CD4-positive, alpha-beta T cell treated with Interleukin-12 subunit alpha and Interleukin-12 subunit beta, for 1 hour (primary cell): ENCODE measurements around the gene ZDHHC23.

Experiments used
- DNase-seq: peaks from one replicate; pipeline ENCODE4 v3.0.0-alpha.2; 2020

ZDHHC23 gene

GRCh38 chr3:113947372-113948014, at the start of gene ZDHHC23:
ZDHHC23 (plus strand) TSS chr3:113948013; CDS start chr3:113948803, 790 bp downstream.
- DNase-seq: peak; percentile 77

- no peak for DNase-seq
Measured at GRCh38 chr3:113898892-113899291, 48.9 kb upstream of the ZDHHC23 start.

GRCh38 chr3:113906568-113907140, 41.2 kb upstream of the ZDHHC23 start:
- DNase-seq: no peak

- DNase-seq: no peak
Measured at GRCh38 chr3:113908133-113908532, 39.7 kb upstream of the ZDHHC23 start.

DNA sequence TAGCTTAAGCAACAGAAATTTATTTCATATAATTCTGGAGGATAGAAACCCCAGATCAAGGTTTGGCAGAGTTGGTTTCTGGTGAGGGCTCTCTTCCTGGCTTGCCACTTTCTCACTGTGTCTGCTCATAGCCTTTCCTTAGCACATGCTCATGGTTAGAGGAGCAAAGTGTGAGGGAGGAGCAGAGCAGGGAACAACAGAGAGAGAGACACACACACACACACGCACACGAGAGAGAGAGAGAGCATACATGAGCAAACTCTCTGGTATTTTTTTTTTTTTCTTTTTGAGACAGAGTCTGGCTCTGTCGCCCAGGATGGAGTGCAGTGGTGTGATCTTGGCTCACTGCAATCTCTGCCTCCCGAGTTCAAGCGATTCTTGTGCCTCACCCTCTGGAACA, 36.8 kb upstream of the ZDHHC23 start:
- no peak for DNase-seq

- peak; percentile 62 for DNase-seq
Measured at GRCh38 chr3:113912552-113913236, 35.1 kb upstream of the ZDHHC23 start.

GRCh38 chr3:113914646-113915045, 33.2 kb upstream of the ZDHHC23 start:
- DNase-seq: no peak

GRCh38 chr3:113927556-113927955, 20.3 kb upstream of the ZDHHC23 start:
- no peak for DNase-seq

- DNase-seq: no peak
Measured at GRCh38 chr3:113946831-113947230, 982 bp upstream of the ZDHHC23 start.

GRCh38 chr3:113948015-113948917, 453 bp downstream of the ZDHHC23 start:
- peak; percentile 21 for DNase-seq

DNA sequence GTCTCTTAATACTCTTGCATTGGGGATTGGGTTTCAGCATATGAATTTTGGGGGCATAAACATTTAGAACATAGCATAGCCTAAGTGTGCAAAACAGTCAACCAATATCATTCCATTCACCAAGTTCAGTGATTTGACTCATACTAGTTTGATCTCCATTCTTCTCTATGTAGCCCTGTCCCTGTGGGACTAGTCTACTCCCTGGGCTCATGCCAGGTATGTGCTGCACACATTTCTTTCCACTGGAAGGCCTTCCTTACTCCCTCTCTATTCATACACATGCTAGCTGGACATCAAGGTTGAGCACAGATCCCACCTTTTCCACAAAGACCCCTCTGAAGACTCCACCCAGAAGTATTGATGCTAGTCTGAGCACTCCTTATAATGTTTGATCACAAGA, 5.1 kb downstream of the ZDHHC23 start:
- DNase-seq: no peak

DNA sequence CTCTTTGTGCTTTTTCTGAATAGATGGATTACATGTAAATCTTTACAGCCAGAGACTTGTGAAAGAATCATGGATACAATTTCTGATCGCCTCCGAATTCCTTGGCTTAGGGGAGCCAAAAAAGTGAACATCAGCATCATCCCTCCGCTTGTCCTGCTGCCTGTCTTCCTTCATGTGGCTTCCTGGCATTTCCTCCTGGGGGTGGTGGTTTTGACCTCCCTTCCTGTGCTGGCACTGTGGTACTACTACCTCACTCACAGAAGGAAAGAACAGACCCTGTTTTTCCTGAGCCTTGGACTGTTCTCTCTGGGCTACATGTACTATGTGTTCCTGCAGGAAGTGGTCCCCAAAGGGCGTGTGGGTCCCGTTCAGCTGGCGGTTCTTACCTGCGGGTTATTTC, 5.9 kb downstream of the ZDHHC23 start:
- no peak for DNase-seq

DNA sequence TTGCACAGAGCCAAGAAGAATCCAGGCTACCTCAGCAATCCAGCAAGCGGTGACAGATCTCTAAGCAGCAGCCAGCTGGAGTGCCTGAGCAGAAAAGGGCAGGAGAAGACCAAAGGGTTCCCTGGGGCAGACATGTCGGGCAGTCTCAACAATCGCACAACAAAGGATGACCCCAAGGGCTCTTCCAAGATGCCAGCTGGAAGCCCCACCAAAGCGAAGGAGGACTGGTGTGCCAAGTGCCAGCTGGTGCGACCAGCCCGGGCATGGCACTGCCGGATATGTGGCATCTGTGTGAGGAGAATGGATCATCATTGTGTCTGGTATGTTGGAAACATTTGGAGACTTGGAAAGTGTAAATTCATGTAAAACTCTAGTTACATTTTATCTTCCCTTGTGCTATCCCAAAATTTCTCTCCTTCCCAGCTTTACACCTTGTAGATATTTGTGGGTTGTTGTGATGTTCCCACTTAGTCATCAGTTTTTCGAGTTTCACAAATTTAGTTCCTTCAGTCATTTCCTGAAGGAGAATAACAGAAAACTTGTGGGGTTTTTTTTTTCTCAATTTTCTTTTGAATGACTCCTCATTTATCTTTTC, 6.4 kb downstream of the ZDHHC23 start:
- no peak for DNase-seq

- DNase-seq: no peak
Measured at GRCh38 chr3:113963879-113964278, 16.1 kb downstream of the ZDHHC23 start.

DNA sequence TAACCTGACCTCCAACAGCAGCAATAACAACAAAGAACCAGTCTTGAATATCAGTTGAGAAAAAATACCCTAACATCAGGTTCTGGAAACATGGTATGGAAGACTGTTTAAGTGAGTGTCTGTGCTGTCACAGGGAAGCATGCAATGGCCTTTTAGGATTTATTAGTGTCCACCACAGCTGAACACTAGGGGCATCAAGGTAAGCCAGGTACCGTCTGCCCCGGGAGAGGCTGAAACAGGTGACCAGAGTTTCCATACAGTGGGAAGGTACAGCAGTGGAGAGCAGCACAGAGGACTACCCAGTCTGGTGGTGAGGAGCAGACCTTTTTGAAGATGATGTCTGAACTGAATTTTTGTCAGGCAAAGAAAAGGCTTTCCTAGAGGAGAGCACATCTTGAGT, 18.4 kb downstream of the ZDHHC23 start:
- no peak for DNase-seq

DNA sequence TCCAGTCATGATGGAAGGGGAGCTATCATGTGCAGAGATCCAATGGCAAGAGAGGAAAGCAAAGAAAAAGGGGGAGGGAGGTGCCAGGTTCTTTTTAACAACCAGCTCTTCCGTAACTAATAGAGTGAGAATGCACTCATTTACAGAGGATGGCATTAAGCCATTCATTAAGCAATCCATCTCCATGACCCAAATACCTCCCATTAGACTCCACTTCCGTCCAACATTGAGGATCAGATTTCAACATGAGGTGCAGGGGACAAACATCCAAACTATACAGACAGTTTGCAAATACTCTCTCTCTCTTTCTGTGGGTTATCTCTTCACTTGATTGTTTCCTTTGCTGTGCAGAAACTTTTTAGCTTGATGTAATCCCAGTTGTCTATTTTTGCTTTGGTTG, 21.2 kb downstream of the ZDHHC23 start:
- DNase-seq: no peak

DNA sequence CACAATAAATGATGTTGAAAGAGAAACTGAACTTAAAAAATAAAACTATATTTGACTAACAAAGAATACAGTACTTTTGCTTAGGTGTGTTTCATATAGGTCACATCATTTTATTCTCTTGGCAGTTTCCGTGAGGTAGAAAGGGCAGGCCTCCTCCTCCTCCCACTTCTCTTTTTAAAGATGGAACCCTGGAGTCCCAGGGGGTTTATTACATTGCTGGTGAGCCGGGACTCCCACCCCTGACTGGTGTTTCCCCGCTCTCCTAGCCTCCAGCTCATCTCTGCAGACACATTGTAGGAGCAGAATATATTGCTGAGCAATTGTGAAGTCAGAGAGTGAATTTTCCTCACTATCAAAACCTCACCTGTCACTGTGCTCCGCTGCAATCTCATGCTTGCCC, 30.0 kb downstream of the ZDHHC23 start:
- no peak for DNase-seq

DNA sequence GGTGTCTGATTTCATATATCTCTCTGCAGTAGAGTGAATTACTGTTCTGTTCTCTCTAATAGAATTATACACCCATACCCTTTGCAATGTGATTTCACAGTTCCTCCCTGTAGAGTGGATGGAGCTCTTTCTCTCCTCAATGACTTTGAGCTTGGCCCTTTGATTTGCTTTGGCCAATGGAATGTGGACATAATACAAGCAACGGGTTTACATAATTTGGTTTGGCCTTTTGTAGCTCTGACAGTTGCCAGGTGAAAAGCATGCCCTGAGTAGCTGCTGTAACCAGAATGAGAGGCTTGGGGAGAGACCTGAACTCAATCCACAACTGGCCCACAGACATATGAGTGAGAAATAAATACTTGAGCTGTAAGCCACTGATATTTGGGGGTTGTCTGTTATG, 32.1 kb downstream of the ZDHHC23 start:
- DNase-seq: no peak

- DNase-seq: no peak
Measured at GRCh38 chr3:113981803-113982202, 34.0 kb downstream of the ZDHHC23 start.

DNA sequence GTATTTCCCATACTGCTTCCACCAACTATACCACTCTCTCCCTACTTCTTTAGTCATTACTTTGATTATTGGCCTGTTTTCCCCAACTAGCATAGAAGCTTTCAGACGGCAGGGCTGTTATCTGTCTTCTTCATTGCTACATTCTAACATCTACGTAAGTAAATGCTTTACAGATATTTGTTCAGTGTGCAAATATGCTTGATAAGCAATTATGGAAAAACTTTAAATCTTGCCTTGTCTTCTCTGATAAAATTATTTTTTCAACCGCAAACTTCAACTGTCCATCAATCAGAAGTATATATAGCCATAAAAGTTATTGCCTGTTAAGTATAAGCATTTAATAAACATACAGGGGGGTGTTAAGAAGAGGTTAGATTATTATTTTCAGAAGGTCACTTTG, 35.7 kb downstream of the ZDHHC23 start:
- DNase-seq: no peak

DNA sequence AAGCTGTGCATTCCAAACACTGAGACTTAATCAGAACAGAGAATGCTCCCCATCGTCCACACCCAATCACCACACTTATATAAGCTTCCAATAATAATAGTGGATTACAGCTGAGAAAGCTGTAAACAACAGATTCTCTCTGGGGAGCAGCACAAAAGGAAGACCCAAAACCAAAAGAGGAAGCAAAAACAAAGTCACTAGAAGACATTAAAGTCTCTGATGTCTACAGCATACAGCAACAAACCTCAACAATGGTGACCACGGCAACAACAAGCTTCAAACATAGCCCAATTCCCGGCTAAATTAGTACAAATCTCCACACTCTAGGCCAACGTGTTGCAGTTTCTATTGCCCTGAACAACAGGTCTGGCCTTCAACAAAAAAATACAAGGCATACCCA, 37.7 kb downstream of the ZDHHC23 start:
- peak; percentile 23 for DNase-seq

- DNase-seq: no peak
Measured at GRCh38 chr3:114005481-114005880, 57.7 kb downstream of the ZDHHC23 start.
